Activated CD8-positive, alpha-beta T cell treated with anti-CD3 and anti-CD28 coated beads, Interleukin-2, amount 10 ng/mL, durations not matched to agents 7 days and 5 days (primary cell): ENCODE data around the gene MVD. TPM values are rescaled to one million over a fixed set of nuclear protein-coding genes. Genes with fewer than 3 reads are reported as not detected.

Experiments
- ATAC-seq: fragments of 150-1000 bp; cut with Tn5 transposase; one replicate; pipeline ENCODE4 v1.10.0; 2021; ENCODE audit warnings: moderate library complexity
- CTCF ChIA-PET: fragments of 350-600 bp; sonication (Branson Sonifier 250); formaldehyde crosslinking; loops from one replicate; lab custom pipeline; 2021; ENCODE audit warnings: antibody characterized with exemption; lab: Charles Lee
- POLR2A ChIA-PET: fragments of 350-600 bp; sonication (Branson Sonifier 250); formaldehyde crosslinking; loops from one replicate; lab custom pipeline; 2021; ENCODE audit warnings: antibody characterized with exemption; lab: Charles Lee
- DNase-seq: peaks from one replicate; pipeline ENCODE4 v3.0.0-alpha.2; 2020
- H3K27ac Mint-ChIP-seq: one replicate; pipeline ENCODE4 v1.8.0; 2021; ENCODE audit warnings: mild to moderate bottlenecking, mixed read lengths
- H3K27me3 Mint-ChIP-seq: one replicate; pipeline ENCODE4 v1.8.0; 2021; ENCODE audit warnings: low read depth, mixed read lengths
- H3K36me3 Mint-ChIP-seq: one replicate; pipeline ENCODE4 v1.8.0; 2021; ENCODE audit warnings: low read depth, mixed read lengths
- H3K4me1 Mint-ChIP-seq: one replicate; pipeline ENCODE4 v1.8.0; 2021; ENCODE audit warnings: low read depth, mixed read lengths
- H3K4me3 Mint-ChIP-seq: one replicate; pipeline ENCODE4 v1.8.0; 2021; ENCODE audit warnings: mild to moderate bottlenecking, mixed read lengths
- H3K9me3 Mint-ChIP-seq: one replicate; pipeline ENCODE4 v1.8.0; 2022; ENCODE audit warnings: mixed read lengths; ENCODE audit not compliant: insufficient read depth
- total RNA-seq, 2 experiments: library from RNA; stranded (reverse); gene quantifications; one replicate each; pipeline ENCODE4 v1.2.3, GENCODE V29; 2021

MVD gene
- total RNA-seq, 2 experiments from 2014 or later: 86.0 to 96.1 TPM

DNA sequence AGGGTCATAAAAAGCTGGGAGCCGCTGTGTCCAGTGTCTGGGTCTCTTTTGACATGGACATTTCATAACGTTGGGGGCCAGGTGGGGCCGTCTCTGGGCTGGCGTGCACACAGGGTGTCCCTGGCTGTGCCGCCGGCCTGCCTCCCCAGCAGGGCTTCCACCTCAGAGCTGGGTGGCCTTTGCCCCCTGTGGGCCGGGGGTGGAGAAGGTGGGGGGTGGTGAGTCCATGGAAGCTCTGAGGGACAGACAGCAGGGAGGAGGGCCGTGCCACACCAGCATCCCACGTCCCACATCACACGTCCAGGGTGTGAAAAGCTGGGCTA lies 24.3 kb upstream of the MVD start:
- Mint-ChIP-seq H3K4me1 (peaks cover 69% of the 10 kb centered on the region), H3K9me3 (no peaks in the 10 kb centered on the region), H3K36me3 (peaks cover 9% of the 10 kb centered on the region), H3K27me3 (no peaks in the 10 kb centered on the region), H3K4me3 (peak overlapping the region; percentile 79), H3K27ac (no peak overlapping the region)
- ChIA-PET CTCF (interaction anchor here (1.1 to 1.6 kb wide), 4 partner anchors 13 to 117 kb away, joined by 3 to 5 read pairs (median 4); partner anchors contain the start of gene ZC3H18), POLR2A (interaction anchor here (0.9 to 4.2 kb wide), 2 partner anchors 13 to 15 kb away, joined by 3 to 38 read pairs; no protein-coding TSS in a partner anchor)
- DNase-seq: no peak
- ATAC-seq: no peak

DNA sequence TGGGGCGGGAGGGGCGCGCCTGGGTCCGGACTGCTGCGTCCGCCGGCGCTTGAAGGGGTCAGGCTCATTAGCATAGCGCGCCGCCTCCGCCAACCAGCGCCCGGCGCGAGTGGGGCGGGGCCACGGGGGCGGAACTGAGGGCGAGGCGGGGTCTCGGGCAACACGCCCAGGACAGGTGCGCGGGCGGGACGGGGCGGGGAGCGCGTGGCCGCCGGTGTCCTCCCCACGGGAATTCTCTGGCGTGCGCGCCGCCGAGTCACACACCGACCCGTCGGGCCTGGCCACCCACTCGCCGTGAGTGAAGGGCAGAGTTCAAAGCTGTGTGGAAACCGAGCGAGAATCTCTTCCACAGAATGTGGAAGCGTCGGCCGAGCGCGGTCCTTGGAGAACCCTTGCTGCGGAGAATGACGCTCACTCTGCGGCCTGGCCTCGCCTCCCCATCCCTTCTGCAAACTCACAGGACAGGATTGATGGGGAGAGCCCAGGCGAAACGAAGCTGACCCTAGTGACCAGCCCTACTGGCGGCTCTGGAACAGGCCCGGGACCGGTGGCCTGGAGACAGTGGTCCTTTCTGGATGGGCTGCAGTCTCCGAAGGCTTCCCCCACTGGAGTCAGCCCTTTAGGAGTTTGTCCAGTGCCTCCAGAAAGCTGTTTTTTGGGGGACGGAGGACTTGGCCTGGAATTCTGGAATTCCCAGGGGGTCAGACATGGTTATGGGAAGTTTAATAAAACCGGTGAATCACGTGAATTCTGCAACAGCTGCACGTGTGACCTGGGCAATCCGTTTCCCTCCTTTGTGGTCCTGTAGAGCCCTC lies 23.8 kb upstream of the MVD start, which contains the start of gene SNAI3:
TSS of gene SNAI3 (minus strand) at position 69 of the 815 bp plus-strand sequence. CDS start 101 bp downstream, outside the sequence.
- CTCF ChIA-PET: interaction anchor here (1.1 to 2.2 kb wide), 5 partner anchors 14 to 116 kb away, joined by 3 to 28 read pairs (median 4); partner anchors contain the start of gene ZC3H18
- Mint-ChIP-seq H3K27ac (peak within 1 kb of the TSS; percentile 68), H3K4me1 (peaks cover 69% of the 10 kb centered on the region)

DNA sequence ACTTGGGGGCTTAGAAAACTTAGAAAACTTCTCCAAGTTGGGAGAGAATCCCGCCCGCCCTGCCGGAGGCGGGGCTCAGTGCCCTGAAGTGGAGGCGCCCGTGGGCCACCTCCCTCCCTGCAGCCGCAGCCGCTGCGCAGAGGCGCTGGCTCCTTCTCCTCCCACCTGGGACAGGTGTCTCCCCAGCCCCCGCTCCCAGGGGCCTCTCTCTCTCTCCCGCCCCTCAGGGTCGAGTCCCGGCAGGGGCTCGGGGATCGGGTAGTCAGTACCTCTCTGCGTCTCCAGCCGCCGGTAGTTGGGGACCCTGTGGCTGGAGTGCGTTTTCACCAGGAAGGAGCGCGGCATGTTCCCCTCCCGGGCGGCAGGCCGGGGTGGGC lies 23.2 kb upstream of the MVD start:
- no peak overlapping the region for H3K27ac Mint-ChIP-seq
- peaks cover 69% of the 10 kb centered on the region for H3K4me1 Mint-ChIP-seq
- ChIA-PET POLR2A (interaction anchor here (4.2 kb wide), 1 partner anchor 16 kb away, joined by 38 read pairs; no protein-coding TSS in a partner anchor), CTCF (interaction anchor here (2.2 kb wide), 1 partner anchor 15 kb away, joined by 28 read pairs; no protein-coding TSS in a partner anchor)
- no peaks in the 10 kb centered on the region for H3K9me3 Mint-ChIP-seq
- DNase-seq (peak; percentile 60), ATAC-seq (peak; percentile 52)
- no peaks in the 10 kb centered on the region for H3K27me3 Mint-ChIP-seq
- peaks cover 16% of the 10 kb centered on the region for H3K36me3 Mint-ChIP-seq
- H3K4me3 Mint-ChIP-seq: peak overlapping the region; percentile 79

More for the DNA sequence above, 23.8 kb upstream of the MVD start, which contains the start of gene SNAI3:
- POLR2A ChIA-PET: interaction anchor here (0.9 to 4.2 kb wide), 2 partner anchors 12 to 16 kb away, joined by 3 to 38 read pairs; no protein-coding TSS in a partner anchor
- DNase-seq (peak; percentile 91), ATAC-seq (peak; percentile 88)
- no peaks in the 10 kb centered on the region for H3K27me3 Mint-ChIP-seq
- H3K36me3 Mint-ChIP-seq: peaks cover 11% of the 10 kb centered on the region
- H3K4me3 Mint-ChIP-seq: peak within 1 kb of the TSS; percentile 79
- no peaks in the 10 kb centered on the region for H3K9me3 Mint-ChIP-seq

DNA sequence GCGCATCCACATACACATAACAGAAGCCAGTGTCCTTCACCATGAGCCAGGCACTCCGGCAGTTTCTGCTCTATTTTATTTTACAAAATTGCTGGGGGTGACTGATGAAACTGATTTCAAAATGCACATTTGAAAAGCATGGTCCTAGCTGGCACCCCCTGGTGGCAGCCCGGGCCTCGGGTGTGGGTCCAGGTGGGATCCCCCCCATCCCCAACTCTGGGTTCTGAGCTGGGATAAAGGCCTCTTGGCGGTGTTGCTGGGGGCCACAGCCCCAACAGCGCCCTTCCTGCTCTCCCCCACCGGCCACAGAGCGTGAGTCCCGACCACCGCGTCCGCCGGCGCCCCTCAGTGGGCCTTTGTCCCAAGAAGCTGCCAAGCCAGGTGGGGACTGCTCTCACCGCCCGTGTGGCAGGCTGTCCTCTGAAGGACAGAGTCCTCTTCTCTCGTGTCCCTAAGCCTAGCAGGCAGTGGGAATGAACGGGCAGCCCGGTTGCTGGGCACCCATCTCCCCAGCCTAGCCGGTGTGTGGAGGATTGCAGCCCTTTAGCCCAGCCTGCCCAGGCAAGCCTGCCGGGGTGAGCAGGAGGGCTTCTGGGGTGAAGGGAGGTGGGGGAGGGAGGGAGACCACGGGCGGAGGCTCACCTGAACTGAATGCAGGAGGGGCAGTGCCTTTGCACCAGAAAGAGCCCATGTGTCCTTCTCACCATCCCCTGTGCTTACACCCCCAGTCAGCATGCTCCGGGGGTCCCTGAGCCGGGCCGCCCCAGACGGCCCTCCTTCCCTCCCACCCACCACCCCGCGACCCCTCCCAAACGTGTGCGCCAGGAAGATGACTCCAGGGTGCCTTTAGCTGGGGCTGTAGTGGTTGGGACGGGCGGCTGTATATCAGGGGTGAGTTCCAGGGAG lies 22.5 kb upstream of the MVD start:
- ATAC-seq: peak; percentile 17
- Mint-ChIP-seq H3K27me3 (no peaks in the 10 kb centered on the region), H3K36me3 (peaks cover 19% of the 10 kb centered on the region), H3K4me3 (peak overlapping the region; percentile 79), H3K4me1 (peaks cover 69% of the 10 kb centered on the region), H3K27ac (peak overlapping the region; percentile 68), H3K9me3 (no peaks in the 10 kb centered on the region)
- CTCF ChIA-PET: interaction anchor here (0.7 to 2.2 kb wide), 10 partner anchors 11 to 125 kb away, joined by 3 to 28 read pairs (median 5); partner anchors contain the start of gene ZC3H18
- peak; percentile 72 for DNase-seq
- POLR2A ChIA-PET: interaction anchor here (4.2 kb wide), 1 partner anchor 17 kb away, joined by 38 read pairs; no protein-coding TSS in a partner anchor

DNA sequence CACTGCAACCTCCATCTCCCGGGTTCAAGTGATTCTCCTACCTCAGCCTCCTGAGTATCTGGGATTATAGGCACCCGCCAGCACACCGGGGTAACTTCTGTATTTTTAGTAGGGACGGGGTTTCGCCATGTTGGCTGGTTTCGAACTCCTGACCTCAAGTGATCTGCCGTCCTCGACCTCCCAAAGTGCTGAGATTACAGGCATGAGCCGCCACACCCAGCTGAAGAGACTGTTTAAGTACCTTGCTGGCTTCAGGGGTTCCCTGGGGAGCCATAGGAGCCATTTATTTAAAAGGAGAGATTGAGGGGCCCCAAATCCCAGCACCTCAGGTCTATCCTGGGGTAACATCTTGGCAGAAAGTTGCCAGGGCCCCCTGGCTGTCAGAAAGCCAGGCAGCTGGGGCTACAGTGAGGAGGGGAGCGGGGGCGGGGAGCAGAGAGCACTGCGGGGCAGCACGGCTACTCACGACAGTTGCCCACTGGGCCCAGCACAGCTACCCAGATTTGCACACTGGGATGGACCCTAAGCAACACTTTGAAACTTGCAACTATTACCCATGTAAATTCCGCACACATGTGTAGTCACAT lies 21.8 kb upstream of the MVD start:
- DNase-seq (no peak), ATAC-seq (no peak)
- H3K4me3 Mint-ChIP-seq: peak overlapping the region; percentile 79
- no peaks in the 10 kb centered on the region for H3K9me3 Mint-ChIP-seq
- H3K27me3 Mint-ChIP-seq: no peaks in the 10 kb centered on the region
- ChIA-PET CTCF (interaction anchor here (0.8 to 2.2 kb wide), 9 partner anchors 10 to 102 kb away, joined by 3 to 28 read pairs (median 4); no protein-coding TSS in a partner anchor), POLR2A (interaction anchor here (4.2 kb wide), 1 partner anchor 18 kb away, joined by 38 read pairs; no protein-coding TSS in a partner anchor)
- peak overlapping the region; percentile 68 for H3K27ac Mint-ChIP-seq
- H3K36me3 Mint-ChIP-seq: peaks cover 22% of the 10 kb centered on the region
- H3K4me1 Mint-ChIP-seq: peaks cover 66% of the 10 kb centered on the region

DNA sequence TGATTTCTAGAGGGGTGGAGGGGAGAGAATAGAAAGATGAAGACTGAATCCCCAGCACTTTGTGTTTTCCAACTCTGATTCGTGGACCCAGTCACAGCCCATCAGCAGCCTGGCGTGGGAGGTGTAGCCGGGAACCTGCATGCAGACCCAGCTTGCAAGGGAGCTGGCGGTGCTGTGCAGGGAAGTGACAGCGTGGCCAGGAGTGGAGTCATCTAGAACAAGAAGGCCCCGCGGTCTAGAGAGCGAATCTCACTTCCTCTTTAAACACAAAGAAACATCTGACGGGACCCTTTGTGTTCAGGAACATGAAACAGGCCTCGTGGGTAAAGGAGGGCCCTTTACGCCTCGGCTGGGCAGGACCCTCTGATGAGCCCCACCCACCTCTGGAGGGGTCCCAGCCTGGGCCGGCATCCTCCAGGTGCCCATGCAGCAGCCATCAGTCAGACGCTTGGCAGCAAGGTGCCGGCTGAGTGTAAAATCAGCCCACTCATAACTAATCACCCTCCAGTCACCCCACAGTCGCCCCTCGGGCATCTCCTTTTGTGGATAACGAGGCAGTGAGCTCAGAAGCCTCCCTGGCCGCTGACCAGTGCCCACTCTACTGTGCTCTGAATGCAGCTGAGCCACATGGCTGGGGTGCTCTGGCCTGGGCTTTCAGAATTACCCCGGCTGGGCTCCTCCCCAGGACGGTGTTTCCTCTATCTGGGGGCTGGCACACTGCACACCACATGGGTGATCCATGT lies 19.0 kb upstream of the MVD start:
- H3K4me3 Mint-ChIP-seq: peak overlapping the region; percentile 68
- H3K27ac Mint-ChIP-seq: peak overlapping the region; percentile 96
- H3K36me3 Mint-ChIP-seq: peaks cover 26% of the 10 kb centered on the region
- CTCF ChIA-PET: interaction anchor here (0.7 to 1.9 kb wide), 7 partner anchors 12 to 61 kb away, joined by 3 to 8 read pairs (median 5); partner anchors contain the start of gene MVD
- POLR2A ChIA-PET: interaction anchor here (1.0 to 2.0 kb wide), 4 partner anchors 19 to 23 kb away, joined by 3 to 7 read pairs (median 4); no protein-coding TSS in a partner anchor
- DNase-seq (peak; percentile 80), ATAC-seq (peak; percentile 50)
- H3K9me3 Mint-ChIP-seq: no peaks in the 10 kb centered on the region
- H3K4me1 Mint-ChIP-seq: peaks cover 50% of the 10 kb centered on the region
- H3K27me3 Mint-ChIP-seq: no peaks in the 10 kb centered on the region

DNA sequence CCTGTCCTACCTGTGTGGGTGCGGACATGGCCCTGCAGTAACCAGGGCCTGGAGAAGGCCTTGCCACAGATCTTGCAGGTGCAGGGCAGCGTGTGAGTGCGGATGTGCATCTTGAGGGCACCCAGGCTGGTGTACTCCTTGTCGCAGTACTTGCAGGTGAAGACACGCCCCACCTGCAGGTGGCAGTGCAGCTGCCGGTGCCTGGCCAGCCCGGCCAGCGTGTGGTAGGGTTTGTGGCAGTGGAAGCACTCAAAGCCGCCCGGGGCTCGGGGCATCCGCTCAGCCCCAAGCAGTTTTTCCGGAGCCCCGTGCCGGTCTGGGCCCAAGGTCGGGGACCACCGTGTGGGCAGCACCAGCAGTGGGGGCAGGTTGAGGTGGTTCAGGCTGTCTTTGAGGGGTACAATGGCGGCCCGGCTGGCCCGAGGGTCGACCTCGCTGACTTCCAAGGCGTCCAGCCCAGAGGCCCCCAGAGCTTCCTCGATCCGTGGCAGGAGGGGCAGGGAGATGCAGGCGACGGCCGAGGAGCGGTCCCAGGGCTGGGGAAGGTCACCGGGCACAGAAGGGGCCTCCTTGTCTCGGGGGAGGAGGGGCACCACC lies 18.3 kb upstream of the MVD start:
- H3K27me3 Mint-ChIP-seq: no peaks in the 10 kb centered on the region
- H3K27ac Mint-ChIP-seq: peak overlapping the region; percentile 96
- peak; percentile 21 for ATAC-seq
- DNase-seq: peak; percentile 68
- POLR2A ChIA-PET: interaction anchor here (0.6 to 2.0 kb wide), 4 partner anchors 19 to 33 kb away, joined by 3 to 7 read pairs (median 3); no protein-coding TSS in a partner anchor
- peak overlapping the region; percentile 68 for H3K4me3 Mint-ChIP-seq
- H3K4me1 Mint-ChIP-seq: peaks cover 48% of the 10 kb centered on the region
- H3K36me3 Mint-ChIP-seq: peaks cover 26% of the 10 kb centered on the region
- CTCF ChIA-PET: interaction anchor here (0.7 to 1.9 kb wide), 8 partner anchors 11 to 62 kb away, joined by 3 to 8 read pairs (median 5); partner anchors contain the start of gene MVD
- no peaks in the 10 kb centered on the region for H3K9me3 Mint-ChIP-seq

DNA sequence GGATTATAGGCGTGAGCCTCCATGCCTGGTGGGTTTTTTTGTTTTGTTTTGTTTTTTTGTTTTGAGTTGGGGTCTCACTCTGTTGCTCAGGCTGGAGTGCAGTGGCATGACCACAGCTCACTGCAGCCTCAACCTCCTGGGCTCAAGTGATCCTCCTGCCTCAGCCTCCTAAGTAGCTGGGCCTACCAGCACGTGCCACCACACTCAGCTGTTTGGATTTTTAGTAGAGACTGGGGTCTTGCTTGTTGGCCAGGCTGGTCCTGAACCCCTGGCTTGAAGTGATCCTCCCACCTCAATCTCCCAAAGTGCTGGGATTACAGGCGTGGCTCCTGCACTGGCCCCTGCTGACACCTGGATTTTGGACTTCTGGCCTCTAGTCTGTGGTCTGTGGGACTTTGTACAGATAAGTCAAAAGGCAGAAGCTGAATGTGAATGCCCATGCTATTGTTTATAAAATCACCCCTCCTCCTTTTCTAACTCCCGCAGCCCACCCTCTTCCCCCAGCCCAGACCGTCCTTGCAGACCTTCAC lies 17.7 kb upstream of the MVD start:
- peaks cover 48% of the 10 kb centered on the region for H3K4me1 Mint-ChIP-seq
- H3K36me3 Mint-ChIP-seq: peaks cover 26% of the 10 kb centered on the region
- ChIA-PET CTCF (interaction anchor here (0.9 to 1.9 kb wide), 6 partner anchors 11 to 62 kb away, joined by 3 to 8 read pairs (median 6); partner anchors contain the start of gene MVD), POLR2A (interaction anchor here (0.6 to 2.0 kb wide), 4 partner anchors 20 to 33 kb away, joined by 3 to 7 read pairs (median 3); no protein-coding TSS in a partner anchor)
- peak overlapping the region; percentile 68 for H3K4me3 Mint-ChIP-seq
- peak overlapping the region; percentile 96 for H3K27ac Mint-ChIP-seq
- no peaks in the 10 kb centered on the region for H3K27me3 Mint-ChIP-seq
- DNase-seq (no peak), ATAC-seq (no peak)
- no peaks in the 10 kb centered on the region for H3K9me3 Mint-ChIP-seq

DNA sequence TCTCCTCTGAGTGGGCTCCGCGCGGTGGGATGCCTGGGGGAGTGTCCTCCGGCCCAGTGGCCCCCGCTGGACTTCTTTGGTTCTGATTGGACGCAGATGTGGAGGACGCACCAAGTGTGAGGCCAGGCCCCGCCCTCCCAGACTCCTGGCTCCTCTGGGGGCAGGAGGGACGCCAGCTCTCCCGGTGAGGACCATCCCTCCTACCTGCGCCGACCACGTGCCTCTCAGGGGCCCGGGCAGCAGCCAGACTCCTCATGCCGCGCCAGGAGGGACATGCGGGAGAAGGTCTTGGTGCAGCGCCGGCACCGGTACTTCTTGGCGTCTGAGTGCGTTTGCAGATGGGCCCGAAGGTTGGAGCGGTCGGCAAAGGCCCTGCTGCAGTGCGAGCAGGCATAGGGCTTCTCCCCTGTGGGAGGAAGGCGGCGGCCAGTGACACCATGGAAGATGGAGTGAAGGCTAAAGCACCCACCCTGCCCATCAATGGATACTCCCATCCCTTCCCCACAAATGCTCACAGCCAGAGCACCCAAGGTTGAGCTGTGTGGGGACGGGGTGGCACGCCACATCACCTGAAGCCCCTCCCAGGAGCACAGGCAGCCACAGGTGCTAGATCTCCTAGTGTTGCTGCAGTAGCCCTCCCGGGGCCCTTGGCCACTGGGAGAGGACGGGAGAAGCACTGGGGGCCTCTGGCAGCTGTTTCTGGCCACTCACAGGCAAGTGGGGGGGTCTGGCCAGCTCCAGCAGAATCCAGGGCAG lies 15.5 kb upstream of the MVD start:
- no peaks in the 10 kb centered on the region for H3K9me3 Mint-ChIP-seq
- DNase-seq (no peak), ATAC-seq (no peak)
- no peak overlapping the region for H3K27ac Mint-ChIP-seq
- H3K4me3 Mint-ChIP-seq: no peak overlapping the region
- H3K36me3 Mint-ChIP-seq: peaks cover 20% of the 10 kb centered on the region
- CTCF ChIA-PET: no interaction called here
- no peaks in the 10 kb centered on the region for H3K27me3 Mint-ChIP-seq
- POLR2A ChIA-PET: no interaction called here
- peaks cover 27% of the 10 kb centered on the region for H3K4me1 Mint-ChIP-seq
